GM12892 (cell line): Measurements from ENCODE around the gene NHS.

Experiments used
- POLR2A ChIP-seq: IDR thresholded peaks from 2 replicates; pipeline ENCODE4 v1.6.1; 2011; ENCODE audit warnings: low read depth, low read length, control low read depth
- POLR2AphosphoS5 ChIP-seq: IDR thresholded peaks from 2 replicates; pipeline ENCODE4 v1.6.1; 2011; ENCODE audit warnings: low read depth, low read length, control low read depth
- TAF1 ChIP-seq: IDR thresholded peaks from 2 replicates; pipeline ENCODE4 v1.6.1; 2011; ENCODE audit warnings: low read depth, mild to moderate bottlenecking, control low read depth, low read length, borderline replicate concordance

- TF ChIP-seq POLR2AphosphoS5 (no peak), POLR2A (no peak), TAF1 (no peak)
These were observed 212.4 kb downstream of the NHS start for GRCh38 chrX:17587366-17587765.
